22Rv1 (cell line): ENCODE data around the gene DNAJC5.
"Not testable (repeated sequence)": the region's sequence is repeated elsewhere in the genome, so short reads cannot be mapped to it uniquely, and the experiment has no call there.

Experiments
- H3K27ac ChIP-seq: fragments of 450-650 bp; 2 replicates; pipeline ENCODE4 v1.5.1; 2017
- CTCF ChIP-seq: fragments of 450-650 bp; IDR thresholded peaks from 2 replicates; pipeline ENCODE4 v1.5.1; 2017; ENCODE audit warnings: mild to moderate bottlenecking
- ZFX ChIP-seq: fragments of 450-650 bp; IDR thresholded peaks from 2 replicates; pipeline ENCODE4 v1.6.1; 2017; ENCODE audit warnings: antibody characterized with exemption, borderline replicate concordance

Gene DNAJC5

GRCh38 chr20:63915471-63915870 lies 20.5 kb downstream of the DNAJC5 start:
- no peak for TF ChIP-seq ZFX
- no peak for TF ChIP-seq CTCF
- H3K27ac ChIP-seq: no peak overlapping the region

GRCh38 chr20:63916371-63916939 lies 21.5 kb downstream of the DNAJC5 start:
- not testable (repeated sequence) for H3K27ac ChIP-seq

DNA sequence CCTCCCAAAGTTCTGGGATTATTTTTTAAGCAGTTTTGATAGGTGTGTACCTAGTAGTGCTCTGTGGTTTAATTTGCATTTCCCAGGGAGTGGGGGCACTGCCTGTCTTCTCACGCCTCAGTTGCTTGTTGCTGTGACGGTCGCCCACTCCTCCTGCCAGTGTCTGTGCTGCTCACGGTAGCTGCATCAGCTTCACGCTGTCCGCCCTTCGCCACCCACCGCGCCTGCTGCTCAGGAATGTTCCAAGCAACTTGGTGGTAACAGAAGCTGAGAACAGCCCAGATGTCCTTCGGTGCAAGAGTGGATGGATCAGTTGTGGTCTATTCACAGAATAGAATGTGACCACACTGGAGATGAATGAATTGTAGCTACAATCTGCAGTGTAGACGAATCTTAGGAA lies 22.9 kb downstream of the DNAJC5 start:
- TF ChIP-seq ZFX (no peak), CTCF (no peak)
- H3K27ac ChIP-seq: no peak overlapping the region

GRCh38 chr20:63919130-63919529 lies 24.2 kb downstream of the DNAJC5 start:
- no peak overlapping the region for H3K27ac ChIP-seq
- TF ChIP-seq CTCF: no peak
- no peak for TF ChIP-seq ZFX

DNA sequence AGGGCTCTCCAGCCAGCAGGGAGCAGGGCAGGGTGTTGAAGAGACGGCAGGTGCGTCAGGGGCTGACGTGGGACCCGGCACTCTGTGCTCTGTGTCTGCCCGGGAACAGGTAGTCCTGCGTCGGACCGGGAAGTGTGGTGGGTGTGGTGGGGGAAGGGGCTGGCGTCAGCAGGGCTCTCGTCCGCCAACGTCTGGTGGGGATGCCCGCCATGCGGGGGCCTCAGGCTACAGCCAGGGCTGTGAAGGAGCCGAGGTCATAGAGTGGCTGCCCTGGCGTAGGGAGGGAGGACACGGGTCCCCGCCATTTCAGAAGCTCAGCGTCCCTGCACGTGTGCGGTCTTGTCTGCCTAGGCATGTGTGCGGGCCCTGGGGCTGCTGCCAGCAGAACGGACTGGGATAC lies 25.3 kb downstream of the DNAJC5 start:
- no peak overlapping the region for H3K27ac ChIP-seq
- TF ChIP-seq ZFX (no peak), CTCF (no peak)

GRCh38 chr20:63923651-63924050 lies 28.7 kb downstream of the DNAJC5 start:
- no peak for TF ChIP-seq CTCF
- TF ChIP-seq ZFX: no peak

DNA sequence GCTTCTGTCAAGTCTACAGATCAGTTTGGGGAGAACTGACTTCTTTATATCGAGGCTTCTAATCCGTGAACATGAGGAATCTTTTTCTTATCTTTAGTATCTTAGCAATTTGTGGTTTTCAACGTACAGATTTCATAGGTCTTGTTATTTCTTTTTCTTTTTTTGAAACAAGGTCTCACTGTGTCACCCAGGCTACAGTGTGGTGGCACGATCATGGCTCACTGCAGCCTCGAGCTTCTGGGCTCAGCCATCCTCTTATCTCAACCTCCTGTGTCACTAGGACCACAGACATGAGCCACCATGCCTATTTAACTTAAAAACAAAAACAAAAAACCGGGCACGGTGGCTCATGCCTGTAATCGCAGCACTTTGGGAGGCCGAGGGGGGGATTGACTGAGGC lies 29.3 kb downstream of the DNAJC5 start:
- no peak overlapping the region for H3K27ac ChIP-seq
- TF ChIP-seq CTCF: no peak
- no peak for TF ChIP-seq ZFX

More at GRCh38 chr20:63923651-63924050, 28.7 kb downstream of the DNAJC5 start:
- H3K27ac ChIP-seq: no peak overlapping the region

DNA sequence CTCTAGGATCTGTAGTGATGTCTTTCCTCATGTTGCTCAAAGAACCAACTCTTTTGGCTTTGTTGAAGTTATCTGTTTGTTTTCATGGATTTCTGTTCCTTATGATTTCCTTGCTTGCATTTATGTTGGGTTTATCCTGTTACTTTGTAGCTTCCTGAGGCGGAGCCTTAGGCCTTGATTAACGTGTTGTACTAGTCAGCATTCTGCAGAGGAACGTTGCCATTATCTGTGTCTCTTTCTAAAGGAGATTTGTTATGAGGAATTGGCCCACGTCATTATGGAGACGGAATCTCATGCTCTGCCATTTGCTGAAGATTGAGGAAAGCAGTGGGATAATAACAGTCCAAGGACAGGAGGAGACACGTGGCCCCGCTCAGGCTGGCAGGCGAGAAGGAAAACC lies 31.4 kb downstream of the DNAJC5 start:
- H3K27ac ChIP-seq: no peak overlapping the region
- no peak for TF ChIP-seq ZFX
- TF ChIP-seq CTCF: no peak
